KBM-7 (cell line): ENCODE results near the gene CTSF.
"Not testable (repeated sequence)": the region's sequence is repeated elsewhere in the genome, so short reads cannot be mapped to it uniquely, and the experiment has no call there.

ENCODE experiments used
- DNase-seq: peaks from one replicate; pipeline ENCODE4 v3.0.0-alpha.2; 2015
- in situ Hi-C: fragments of 300-500 bp; cut with MboI; formaldehyde crosslinking; loops from 2 replicates; pipeline ENCODE4 v1.14.3; 2020; ENCODE audit warnings: low sequenced_read_pairs, low pct_unique_long_range_greater_than_20kb, mixed read lengths

The CTSF gene

DNA sequence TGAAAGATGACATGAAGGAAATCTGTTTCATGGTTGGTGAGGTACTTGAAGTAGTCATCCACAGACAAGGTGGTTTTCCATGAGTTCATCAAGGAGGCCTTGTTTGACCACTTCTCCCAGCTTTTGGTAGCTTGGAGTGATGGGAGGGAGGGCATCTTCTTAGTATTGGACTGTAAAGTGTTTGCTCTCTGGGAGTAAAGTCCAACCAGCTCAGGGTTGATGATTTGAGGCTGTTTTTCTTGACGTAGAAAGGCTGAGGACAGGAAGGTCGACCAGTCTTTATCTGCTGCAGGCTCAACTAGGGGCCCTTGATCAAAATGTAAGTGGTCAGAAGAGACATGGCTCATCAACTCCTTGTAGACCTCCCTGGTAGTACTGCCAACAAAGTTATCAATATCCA, 22.8 kb upstream of the CTSF start:
- no peak for DNase-seq
- in situ Hi-C loops: no loop called here

DNA sequence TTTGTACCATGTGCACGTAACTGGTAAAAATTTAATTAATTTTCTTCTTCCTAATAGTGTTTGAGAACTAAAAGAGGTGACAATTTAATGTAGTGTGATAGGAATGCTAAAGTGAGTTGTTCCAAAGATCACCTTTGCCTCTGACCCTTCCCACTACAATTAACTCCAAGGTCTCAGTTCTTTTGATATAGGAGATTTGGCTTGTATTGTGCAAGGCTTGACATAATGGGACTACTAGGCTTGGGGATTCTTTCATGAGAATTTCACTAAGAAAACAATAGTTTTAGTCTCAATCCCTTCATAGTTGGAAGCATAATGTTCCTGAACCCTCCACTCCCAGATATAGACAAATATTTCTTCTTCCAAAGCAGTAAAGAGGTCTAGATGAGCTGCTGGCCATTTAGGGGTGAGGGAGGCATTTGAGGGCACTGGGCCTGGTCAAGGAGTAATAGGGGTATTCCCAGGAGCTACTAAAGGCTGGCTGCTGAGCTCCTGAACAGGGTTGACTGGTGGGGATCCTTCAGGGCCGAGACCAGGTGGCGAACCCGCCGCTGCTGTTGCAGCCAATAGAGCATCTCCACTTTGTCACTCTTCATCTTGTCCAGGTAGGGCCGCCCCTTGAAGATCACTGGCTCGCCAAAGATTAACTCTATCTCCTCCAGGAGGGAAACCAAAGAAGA, 21.7 kb upstream of the CTSF start:
- in situ Hi-C loops: no loop called here
- no peak for DNase-seq

DNA sequence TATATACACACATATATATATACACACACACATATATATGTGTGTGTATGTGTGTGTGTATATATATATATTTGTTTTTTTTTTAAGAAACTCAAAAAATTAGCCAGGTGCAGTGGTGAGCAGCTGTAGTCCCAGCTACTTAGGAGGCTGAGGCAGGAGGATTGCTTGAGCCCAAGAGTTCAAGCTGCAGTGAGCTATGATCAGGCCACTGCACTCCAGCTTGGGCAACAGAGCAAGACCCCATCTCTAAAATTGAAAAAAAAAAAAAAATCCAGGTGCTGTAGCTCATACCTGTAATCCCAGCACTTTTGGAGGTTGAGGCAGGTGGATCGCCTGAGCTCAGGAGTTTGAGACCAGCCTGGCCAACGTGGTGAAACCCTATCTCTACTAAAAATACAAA, 20.9 kb upstream of the CTSF start:
- in situ Hi-C loops, DNase-seq: not testable (repeated sequence)

DNA sequence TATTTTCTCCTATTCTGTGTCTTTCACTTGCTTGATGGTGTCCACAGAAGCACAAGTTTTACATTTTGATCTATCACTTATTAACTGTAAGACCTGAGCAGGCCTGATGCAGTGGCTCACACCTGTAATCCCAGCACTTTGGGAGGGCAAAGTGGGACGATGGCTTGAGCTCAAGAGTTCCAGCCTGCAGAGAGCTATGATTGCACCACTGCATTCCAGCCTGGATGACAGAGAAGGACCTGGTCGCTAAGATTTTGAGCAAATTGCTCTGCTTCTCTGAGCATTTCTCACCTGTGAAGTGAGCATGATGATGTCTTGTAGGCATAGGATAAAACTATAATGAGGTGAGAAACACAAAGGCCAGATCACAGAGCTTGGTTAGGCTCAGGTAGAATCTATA, 17.7 kb upstream of the CTSF start:
- DNase-seq: no peak
- in situ Hi-C loops: no loop called here

DNA sequence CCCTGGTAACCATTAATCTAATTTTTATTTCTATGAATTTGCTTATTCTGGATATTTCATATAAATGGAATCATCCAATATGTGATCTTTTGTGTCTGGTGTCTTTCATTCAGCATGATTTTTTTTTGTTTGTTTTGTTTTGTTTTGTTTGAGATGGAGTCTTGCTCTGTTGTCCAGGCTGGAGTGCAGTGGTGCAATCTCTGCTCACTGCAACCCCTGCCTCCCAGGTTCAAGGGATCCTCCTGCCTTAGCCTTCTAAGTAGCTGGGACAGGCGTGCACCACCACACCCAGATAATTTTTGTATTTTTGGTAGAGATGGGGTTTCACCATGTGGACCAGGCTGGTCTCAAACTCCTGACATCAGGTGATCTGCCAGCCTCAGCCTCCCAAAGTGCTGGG, 17.0 kb upstream of the CTSF start:
- in situ Hi-C loops, DNase-seq: not testable (repeated sequence)

DNA sequence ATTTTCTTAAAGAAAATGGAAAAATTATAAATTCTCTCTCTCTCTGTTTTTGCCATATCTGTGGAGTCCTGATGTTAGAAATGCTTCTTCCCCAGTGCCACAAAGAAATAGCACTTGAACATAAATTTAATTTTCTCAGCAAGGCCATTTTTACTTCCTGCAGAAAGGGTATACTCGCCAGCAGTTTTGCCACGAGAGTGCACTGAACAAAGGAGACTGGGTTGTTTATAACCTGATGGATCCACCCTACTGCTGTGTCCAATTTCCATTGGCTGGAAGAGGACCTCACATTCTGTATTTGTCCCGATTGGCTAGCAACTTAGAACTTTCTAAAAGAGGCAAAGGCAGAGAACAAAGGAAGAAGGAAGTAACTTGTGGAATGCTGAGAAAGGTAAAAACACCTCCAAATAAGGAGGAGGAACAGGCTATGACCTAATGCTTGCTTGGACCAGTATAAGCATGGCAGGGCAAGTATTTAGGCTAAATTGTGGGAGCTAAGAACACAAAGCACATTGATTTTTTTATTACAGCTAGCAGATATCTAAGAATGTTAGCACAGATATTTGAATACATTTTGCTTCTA, 14.2 kb upstream of the CTSF start:
- DNase-seq, in situ Hi-C loops: not testable (repeated sequence)

DNA sequence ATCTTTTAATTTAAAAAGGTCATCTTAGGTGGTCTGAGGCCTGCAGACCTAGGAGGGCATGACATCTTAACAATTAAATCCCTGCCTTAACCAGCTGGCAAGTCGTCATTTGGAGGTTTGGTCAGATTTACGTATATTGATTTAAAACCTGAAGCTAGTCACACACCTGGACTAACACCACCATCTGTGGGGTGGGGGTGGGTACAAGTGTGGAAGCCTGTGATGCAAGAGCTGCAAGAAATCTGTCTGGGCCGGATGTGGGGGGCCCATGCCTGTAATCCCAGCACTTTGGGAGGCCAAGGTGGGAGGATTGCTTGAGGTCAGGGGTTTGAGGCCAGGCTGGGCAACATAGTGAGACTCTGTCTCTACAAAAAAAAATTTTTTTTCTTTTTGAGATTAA, 12.9 kb upstream of the CTSF start:
- in situ Hi-C loops: no loop called here
- no peak for DNase-seq

DNA sequence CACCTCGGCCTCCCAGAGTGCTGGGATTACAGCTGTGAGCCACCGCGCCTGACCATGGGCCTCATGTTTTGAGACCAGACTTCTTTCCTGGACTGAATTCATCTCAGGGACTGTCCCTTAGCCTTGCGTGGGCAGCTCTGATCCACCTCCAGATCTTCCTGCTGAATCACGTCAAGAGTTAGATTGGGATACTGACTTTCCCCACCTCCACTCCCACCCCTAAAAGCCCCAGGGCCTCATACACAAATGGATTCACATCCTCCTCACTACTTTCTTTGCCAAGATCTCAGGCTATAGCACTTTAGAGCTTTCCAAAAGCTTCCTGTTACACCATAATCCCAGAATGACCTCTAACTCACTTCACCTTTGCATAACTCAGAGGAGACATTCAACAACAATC, 12.4 kb upstream of the CTSF start:
- in situ Hi-C loops: no loop called here
- DNase-seq: no peak

DNA sequence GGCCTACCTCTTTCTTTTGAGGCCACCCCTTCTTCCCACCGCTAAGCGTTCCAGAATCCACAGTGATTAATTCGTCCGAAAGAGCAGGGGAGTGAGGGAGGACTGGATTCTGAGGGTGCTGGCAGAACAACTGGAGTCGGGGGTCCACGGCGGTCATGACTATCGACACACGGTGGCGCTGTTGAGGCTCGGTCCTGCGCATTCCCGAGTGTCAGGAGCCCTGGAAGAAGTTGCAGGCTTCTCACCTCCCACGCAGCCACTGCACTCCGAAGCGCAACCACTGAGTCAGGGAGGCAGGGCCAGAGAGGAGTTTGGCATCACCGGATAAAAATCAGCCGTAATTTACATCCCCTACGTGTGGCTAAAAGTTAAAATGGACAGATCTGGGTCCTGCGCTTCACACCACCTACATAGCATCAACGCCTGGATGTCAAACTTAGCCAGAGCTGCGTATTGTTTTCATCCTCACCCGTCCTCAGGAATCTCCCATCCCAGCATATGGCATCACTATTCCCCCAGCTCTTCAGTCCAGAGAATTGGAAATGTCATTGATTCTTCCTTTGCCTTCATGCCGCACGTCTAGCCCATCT, 10.7 kb upstream of the CTSF start:
- in situ Hi-C loops: no loop called here
- DNase-seq: peak; percentile 83

DNA sequence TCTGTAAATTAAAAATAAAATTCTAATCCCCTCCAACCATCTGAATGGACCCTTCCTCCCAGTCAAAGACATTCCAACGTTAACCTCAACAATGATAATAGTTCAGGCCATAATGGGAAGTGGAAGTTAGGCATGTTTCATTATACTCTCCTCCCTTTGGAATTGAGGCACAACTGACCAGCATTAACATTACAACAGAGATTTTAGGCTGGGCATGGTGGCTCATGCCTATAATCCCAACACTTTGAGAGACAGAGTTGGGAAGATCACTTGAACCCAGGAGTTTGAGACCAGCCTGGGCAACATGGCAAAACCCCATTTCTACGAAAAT, 2.4 kb upstream of the CTSF start:
- no peak for DNase-seq
- in situ Hi-C loops: no loop called here

DNA sequence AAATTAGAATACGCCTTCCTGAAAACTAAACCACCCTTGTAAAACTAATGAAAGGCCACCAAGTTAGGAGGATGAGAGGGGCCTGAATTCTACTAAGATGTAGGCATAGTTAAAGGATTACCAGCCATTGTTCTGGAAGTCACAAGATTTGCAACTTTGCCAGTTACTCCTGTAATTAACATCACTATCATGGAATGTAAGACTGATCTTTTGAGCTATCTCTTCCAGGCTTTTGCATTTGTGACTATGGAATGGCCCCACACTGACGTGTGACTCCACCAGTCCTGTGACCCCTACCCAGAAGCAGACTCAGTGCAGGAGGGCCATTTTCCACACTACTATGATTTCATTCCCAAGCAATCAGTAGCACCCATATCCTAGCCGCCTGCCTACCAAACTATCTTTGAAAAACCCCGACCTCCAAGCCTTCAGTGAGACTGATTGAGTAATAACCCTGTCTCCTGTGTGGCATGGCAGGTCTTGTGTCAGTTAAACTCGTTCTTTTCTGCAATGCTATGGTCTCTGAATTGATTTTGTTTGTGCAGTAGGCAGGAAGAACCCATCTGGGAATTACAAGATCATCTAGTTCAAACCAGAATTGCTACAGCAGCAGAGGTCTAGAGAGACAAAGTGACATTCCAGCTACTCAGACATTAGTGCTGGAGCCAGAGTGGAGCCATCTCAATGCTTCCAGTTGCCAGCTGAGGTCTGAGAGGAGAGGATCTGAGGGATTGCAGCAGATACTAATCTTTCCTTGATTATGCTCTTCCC, 1.9 kb upstream of the CTSF start:
- in situ Hi-C loops: no loop called here

DNA sequence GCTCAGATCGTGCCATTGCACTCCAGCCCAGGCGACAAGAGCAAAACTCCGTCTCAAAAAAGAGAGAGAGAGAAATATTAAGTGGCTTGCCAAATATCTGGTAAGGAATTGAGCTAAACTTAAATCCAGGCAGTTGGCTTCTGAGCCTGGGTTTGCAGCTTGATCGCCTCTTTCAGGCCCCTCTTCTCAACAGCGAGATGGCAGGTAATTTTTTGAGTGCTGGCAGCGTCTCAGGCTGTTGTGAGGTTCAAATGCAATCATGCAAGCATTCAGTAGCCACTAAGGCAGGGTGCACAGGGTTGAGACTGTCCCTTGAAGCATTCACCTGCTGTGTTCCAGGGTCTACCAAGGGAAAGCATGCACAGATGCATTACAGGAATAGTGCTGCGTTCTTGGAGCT, 670 bp upstream of the CTSF start:
- in situ Hi-C loops: no loop called here
- DNase-seq: no peak

More for the DNA sequence above, 1.9 kb upstream of the CTSF start:
- no peak for DNase-seq

DNA sequence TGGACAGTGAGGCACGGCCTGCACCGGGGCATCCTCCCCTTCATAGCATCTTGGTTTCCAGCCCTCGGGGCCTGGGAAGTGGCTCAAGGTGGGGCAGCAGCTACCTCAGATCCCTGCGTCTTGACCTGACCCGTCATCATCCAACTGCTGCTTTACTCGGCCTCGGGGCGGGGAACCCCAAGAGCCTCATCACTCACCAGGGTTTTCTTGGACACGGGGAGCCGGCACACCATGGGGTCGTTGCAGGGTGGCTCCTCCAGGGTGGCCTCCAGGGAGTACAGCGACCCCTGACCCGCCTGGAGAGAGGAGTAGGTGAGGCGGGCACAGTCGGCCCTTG, 651 bp downstream of the CTSF start:
- in situ Hi-C loops: no loop called here
- no peak for DNase-seq

DNA sequence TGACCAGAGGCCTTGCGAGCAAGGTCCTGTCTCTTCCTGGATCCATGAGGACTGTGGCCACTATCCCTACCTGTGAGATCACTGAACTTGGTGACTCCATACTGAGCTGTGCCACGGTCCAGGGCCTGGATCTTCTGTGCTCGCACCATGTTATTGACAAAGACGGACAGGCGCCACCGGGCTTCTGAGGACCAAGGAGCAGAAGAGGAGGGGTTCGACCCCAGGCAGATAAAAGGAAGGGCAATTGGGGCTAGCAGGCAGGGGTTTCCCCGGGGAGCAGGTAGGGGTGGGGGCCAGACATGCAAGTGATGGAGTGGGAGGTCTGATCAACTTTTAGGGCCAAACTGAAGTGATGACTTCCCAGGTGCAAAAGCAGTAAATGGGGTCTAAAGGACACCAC, 2.2 kb downstream of the CTSF start:
- no peak for DNase-seq
- in situ Hi-C loops: no loop called here

DNA sequence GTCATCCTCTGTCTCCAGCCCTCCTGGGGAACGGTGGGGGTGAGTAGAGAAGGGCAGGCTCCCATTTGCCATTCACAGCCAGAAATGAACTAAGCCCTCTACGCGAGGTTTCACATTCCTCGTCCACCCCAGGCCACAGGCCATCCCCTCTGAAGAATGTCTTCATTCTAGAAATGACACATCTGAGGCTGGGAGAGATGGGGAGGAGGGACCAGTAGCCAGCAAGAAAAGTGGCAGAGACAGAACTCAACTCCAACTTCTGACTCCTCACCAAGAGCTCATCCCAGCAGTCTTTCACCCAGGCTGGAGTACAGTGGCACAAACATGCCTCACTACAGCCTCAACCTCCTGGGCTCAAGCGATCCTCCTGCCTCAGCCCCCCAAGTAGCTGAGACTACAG, 3.4 kb downstream of the CTSF start:
- no peak for DNase-seq
- in situ Hi-C loops: no loop called here

DNA sequence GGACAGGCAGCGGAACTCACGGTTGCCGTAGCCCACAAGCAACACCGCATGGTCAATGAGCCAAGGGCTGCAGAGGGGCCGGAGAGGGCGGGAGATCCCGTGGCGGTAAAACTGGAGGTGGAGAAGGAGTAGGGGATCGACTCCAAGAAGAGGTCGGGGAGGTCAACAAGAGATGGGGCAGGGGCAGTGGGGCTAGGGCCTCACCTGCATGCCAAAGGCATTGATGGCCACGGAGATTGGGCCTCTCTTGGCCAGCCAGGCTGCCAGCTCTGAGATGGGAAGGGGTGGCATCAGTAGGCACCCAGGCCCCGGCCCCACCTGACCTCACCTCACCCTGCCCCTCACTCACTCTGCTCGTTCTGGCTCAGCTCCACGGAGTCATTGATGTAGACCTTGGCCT, 3.9 kb downstream of the CTSF start:
- no peak for DNase-seq
- in situ Hi-C loops: no loop called here

DNA sequence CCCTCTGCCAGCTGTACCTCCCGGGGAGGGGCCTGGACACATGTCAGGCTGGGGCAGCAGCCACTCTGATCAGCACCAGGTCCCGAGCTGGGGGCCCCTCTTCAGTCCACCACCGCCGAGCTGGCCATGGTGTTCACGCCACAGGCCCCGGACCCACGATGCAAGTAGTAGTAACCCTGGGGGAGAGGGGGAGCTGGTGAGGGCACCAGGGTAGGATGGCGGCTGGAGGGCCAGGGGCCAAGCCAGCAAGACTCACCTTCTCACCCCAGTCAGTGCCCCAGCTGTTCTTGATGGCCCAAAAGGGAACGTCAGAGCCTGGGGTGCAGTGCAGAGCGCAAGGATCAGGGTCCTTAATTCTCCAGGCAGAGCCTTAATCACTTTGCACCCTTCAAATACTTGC, 4.6 kb downstream of the CTSF start:
- no peak for DNase-seq
- in situ Hi-C loops: no loop called here

DNA sequence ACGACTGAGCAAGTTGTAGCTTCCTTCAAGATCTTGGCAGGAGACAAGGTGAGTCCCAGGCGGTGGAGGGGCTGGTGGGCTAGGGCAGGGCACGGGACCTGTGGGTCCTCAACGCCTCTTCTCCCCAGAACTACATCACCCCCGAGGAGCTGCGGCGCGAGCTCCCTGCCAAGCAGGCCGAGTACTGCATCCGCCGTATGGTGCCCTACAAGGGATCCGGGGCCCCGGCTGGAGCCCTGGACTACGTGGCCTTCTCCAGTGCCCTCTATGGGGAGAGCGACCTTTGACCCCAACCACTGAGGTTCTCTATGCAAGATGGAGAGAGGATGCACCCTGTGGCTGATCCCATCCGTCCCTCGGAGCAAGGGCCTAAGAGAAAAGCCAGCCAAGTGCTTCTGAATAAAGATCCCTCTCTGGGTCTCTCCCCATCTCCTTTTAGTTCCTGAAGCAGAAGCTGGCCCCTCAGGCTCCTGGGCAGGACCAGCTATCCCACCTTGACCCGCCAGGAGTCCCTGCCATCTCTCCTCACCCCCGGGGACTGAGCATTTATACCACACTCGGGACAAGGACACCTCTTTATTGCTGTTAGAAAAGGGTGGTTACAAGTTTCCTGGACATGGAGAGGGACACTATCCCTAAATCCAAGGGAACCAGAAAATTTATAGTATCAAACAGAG, 5.4 kb downstream of the CTSF start:
- in situ Hi-C loops: no loop called here
- DNase-seq: no peak

DNA sequence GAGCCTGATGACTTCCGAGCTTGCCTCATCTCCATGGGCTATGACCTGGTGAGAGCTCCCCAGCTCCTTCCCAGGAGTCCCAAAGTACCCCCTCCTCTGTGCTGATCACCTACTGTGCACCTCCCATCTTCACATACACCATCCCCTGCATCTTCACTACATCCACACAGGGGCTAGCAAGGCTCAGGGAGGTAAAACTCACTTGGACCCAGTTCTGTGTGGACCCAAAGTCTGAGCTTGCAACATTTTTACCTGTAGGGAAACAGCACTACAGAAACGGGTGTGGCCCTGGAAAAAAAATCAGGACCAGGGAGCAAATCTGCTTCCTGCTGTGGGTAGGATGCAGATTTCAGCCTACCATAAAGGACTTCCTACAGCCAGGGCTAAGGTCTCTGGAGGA, 6.1 kb downstream of the CTSF start:
- in situ Hi-C loops: no loop called here
- no peak for DNase-seq

DNA sequence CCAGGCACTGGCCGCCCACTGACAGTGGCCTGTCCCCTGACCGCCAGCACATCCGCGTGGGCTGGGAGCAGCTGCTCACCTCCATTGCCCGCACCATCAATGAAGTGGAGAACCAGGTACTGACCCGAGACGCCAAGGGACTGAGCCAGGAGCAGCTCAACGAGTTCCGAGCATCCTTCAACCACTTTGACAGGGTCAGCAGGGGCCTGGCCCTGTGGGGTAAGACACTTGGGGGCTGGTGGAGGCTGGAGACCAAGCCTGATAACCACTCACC, 6.5 kb downstream of the CTSF start:
- DNase-seq: no peak
- in situ Hi-C loops: no loop called here
